K562 (cell line): ENCODE data around the gene ERCC6L. TPM values are rescaled to one million over a fixed set of nuclear protein-coding genes. Genes with fewer than 3 reads are reported as not detected.

Experiments used
- POLR2AphosphoS5 ChIP-seq: IDR thresholded peaks from 2 replicates; pipeline ENCODE4 v1.6.1; 2011; ENCODE audit warnings: mild to moderate bottlenecking, low read depth, low read length, moderate library complexity; ENCODE audit not compliant: control insufficient read depth, insufficient read depth
- RAD21 ChIP-seq, 2 experiments: fragments of 250-450 bp in 1 of 2; fragments of 450-650 bp in 1 of 2; sonication (Bioruptor Pico) in 1 of 2; formaldehyde crosslinking in 1 of 2; IDR thresholded peaks in 1 of 2; conservative IDR thresholded peaks in 1 of 2; 2 replicates each; pipeline versions ENCODE4 v1.4.0 to v1.8.0; 2020 to 2022; ENCODE audit warnings: mild to moderate bottlenecking in 2 of 2, moderate library complexity in 1 of 2
- SRSF9 ChIP-seq: fragments of 200-400 bp; formaldehyde crosslinking; IDR thresholded peaks from 2 replicates; pipeline ENCODE4 v1.6.1; 2017; ENCODE audit warnings: low read depth, low read length, borderline replicate concordance
- polyA plus RNA-seq, 8 experiments: library from polyadenylated mRNA; depleted of rRNA in 4 of 8; stranded (reverse) in 5 of 8; unstranded in 3 of 8; fragments of >200 nt; fragmentation: Nextera tagmentation in 2 of 8; fragmentation: Illumina TruSeq in 1 of 8; extraction: Ambion mirVana in 2 of 8; extraction: Trizol in 1 of 8; gene quantifications; 2 replicates each; pipeline versions ENCODE4 v1.2.1 to v1.2.3, GENCODE V29; 2011 to 2014; ENCODE audit warnings: inconsistent platforms in 1 of 8, missing spikeins in 1 of 8
- total RNA-seq, 7 experiments: library from RNA; depleted of rRNA in 6 of 7; stranded (reverse); fragments of >200 nt in 6 of 7; fragmentation: Illumina TruSeq in 2 of 7; extraction: Trizol in 2 of 7; gene quantifications; 2 replicates each; pipeline versions ENCODE4 v1.2.1 to v1.2.3, GENCODE V29; 2011 to 2021; ENCODE audit warnings: low replicate concordance in 1 of 7
- TF ChIP-seq, protein P1 (sequence below): sonication (generic); formaldehyde crosslinking; IDR thresholded peaks from 2 replicates; pipeline ENCODE4 v1.8.0; 2022; ENCODE audit warnings: missing genetic modification reagents, mild to moderate bottlenecking, moderate library complexity, borderline replicate concordance
- TF ChIP-seq, protein P2 (sequence below): fragments of 450-650 bp; formaldehyde crosslinking; IDR thresholded peaks from 2 replicates; pipeline ENCODE4 v1.4.0; 2020; ENCODE audit warnings: mild to moderate bottlenecking, moderate library complexity
- TF ChIP-seq, protein P3 (sequence below), 3 experiments: IDR thresholded peaks in 2 of 3; conservative IDR thresholded peaks in 1 of 3; 2 replicates each; pipeline ENCODE4 v1.5.1; 2011 to 2012; ENCODE audit warnings: low read length in 3 of 3, mild to moderate bottlenecking in 3 of 3, control low read depth in 2 of 3, improper control_type of control experiment in 1 of 3, inconsistent platforms in 1 of 3, low read depth in 1 of 3, mixed read lengths in 1 of 3, moderate library complexity in 1 of 3; ENCODE audit not compliant: insufficient read depth in 2 of 3

ERCC6L gene
- total and polyA plus RNA-seq, 9 of the 15 experiments (the other 6 are each of a cell fraction or from before 2014, with no cell fraction given): 6.4 to 17.4 (median 11.9) TPM

DNA sequence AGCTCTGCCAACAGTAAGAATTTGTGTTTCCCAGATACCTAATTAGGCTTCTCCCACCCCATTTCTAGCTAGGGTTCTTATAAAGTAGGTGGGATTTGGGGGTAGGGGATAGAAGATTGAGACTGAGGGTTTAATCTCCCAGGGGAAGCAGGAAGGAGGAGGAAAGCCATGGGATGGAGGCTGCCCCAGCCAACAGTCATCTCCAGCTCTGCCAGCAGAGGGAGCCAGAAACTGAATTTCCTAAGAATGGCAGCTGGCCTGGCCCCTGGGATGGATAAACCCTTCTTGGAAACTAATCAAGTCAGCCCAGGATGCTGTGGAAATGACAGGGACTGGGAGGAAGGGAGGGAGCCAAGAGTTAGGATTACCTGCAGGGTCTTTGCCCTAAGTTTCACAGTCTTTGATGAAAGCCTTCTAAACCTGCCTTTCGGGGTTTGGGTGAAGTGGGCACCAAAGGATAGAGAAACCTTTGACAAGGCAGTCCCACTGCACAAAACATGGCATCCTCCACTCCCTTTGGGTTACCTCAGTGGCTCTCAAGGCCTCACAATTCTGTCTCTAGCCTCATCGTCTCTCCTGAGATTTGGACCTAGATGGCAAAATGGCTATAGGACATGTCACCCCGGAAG is 6.7 kb upstream of the ERCC6L start (continued):
- TF ChIP-seq, protein P1, sequence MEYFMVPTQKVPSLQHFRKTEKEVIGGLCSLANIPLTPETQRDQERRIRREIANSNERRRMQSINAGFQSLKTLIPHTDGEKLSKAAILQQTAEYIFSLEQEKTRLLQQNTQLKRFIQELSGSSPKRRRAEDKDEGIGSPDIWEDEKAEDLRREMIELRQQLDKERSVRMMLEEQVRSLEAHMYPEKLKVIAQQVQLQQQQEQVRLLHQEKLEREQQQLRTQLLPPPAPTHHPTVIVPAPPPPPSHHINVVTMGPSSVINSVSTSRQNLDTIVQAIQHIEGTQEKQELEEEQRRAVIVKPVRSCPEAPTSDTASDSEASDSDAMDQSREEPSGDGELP (CRISPR knock-in tag): peak; percentile 26; the same call in 1 of the 2 replicates
- TF ChIP-seq, protein P2, sequence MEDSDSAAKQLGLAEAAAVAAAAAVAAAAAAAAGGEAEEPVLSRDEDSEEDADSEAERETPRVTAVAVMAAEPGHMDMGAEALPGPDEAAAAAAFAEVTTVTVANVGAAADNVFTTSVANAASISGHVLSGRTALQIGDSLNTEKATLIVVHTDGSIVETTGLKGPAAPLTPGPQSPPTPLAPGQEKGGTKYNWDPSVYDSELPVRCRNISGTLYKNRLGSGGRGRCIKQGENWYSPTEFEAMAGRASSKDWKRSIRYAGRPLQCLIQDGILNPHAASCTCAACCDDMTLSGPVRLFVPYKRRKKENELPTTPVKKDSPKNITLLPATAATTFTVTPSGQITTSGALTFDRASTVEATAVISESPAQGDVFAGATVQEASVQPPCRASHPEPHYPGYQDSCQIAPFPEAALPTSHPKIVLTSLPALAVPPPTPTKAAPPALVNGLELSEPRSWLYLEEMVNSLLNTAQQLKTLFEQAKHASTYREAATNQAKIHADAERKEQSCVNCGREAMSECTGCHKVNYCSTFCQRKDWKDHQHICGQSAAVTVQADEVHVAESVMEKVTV (CRISPR knock-in tag): peak; percentile 28; the same call in 1 of the 2 replicates
- TF ChIP-seq POLR2AphosphoS5 (no peak), RAD21 (CRISPR knock-in tag; conservative IDR thresholded peaks at IDR 0.05 in 1 of 2, IDR thresholded peaks at IDR 0.05 in 1 of 2) (peak; percentile 46 to 80; a peak in 3 of 4 replicates), SRSF9 (no peak)
- TF ChIP-seq, protein P3, sequence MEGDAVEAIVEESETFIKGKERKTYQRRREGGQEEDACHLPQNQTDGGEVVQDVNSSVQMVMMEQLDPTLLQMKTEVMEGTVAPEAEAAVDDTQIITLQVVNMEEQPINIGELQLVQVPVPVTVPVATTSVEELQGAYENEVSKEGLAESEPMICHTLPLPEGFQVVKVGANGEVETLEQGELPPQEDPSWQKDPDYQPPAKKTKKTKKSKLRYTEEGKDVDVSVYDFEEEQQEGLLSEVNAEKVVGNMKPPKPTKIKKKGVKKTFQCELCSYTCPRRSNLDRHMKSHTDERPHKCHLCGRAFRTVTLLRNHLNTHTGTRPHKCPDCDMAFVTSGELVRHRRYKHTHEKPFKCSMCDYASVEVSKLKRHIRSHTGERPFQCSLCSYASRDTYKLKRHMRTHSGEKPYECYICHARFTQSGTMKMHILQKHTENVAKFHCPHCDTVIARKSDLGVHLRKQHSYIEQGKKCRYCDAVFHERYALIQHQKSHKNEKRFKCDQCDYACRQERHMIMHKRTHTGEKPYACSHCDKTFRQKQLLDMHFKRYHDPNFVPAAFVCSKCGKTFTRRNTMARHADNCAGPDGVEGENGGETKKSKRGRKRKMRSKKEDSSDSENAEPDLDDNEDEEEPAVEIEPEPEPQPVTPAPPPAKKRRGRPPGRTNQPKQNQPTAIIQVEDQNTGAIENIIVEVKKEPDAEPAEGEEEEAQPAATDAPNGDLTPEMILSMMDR (IDR thresholded peaks at IDR 0.05 in 2 of 3, conservative IDR thresholded peaks at IDR 0.05 in 1 of 3; ENCODE audit: insufficient read depth in 2 of 3, low read depth in 1 of 3, low read length in 3 of 3): peak; percentile 73 to 81 (median 80)
